ENCODE data around the gene MCM10. TPM values are rescaled to one million over a fixed set of nuclear protein-coding genes. Genes with fewer than 3 reads are reported as not detected.

Gene MCM10
- total RNA-seq, 4 donors from 2014 or later = 2.3 to 9.2 (median 4.0) TPM

GRCh38 chr10:13139676-13140075 lies 21.7 kb upstream of the MCM10 start:
- Histone ChIP-seq H3K9me3 (no peaks in the 10 kb centered on the region), H3K27me3 (no peaks in the 10 kb centered on the region), H3K4me1 (no peaks in the 10 kb centered on the region), H3K36me3 (peaks cover 15 to 97% (median 27%) of the 10 kb centered on the region in 3 donors), H3K27ac (no peak overlapping the region), H3K4me3 (no peak overlapping the region)
- intact Hi-C loops (cut with DNase I) = no loop called here
- no peak for TF ChIP-seq POLR2A (IDR thresholded peaks at IDR 0.05)
- TF ChIP-seq CTCF (IDR thresholded peaks at IDR 0.05) = no peak
- WGBS, 2 donors = 92 to 96% methylated on average over 2 of the region's 2 CpGs
- no peak for DNase-seq

- no peaks in the 10 kb centered on the region for H3K9me3 ChIP-seq
- no peak overlapping the region for H3K4me3 ChIP-seq
- DNase-seq = no peak
- H3K4me1 ChIP-seq = no peaks in the 10 kb centered on the region
- H3K27ac ChIP-seq = no peak overlapping the region
- TF ChIP-seq CTCF (IDR thresholded peaks at IDR 0.05) (no peak), POLR2A (IDR thresholded peaks at IDR 0.05) (no peak)
- no peaks in the 10 kb centered on the region for H3K27me3 ChIP-seq
- H3K36me3 ChIP-seq = peaks cover 7 to 88% (median 19%) of the 10 kb centered on the region in 3 donors
- 79 to 91% methylated on average over 2 to 4 of the region's 4 CpGs for WGBS, 2 donors
- intact Hi-C loops (cut with DNase I) = no loop called here
These were observed 20.6 kb upstream of the MCM10 start for GRCh38 chr10:13140627-13141190.

GRCh38 chr10:13143766-13144165 lies 17.6 kb upstream of the MCM10 start:
- no peaks in the 10 kb centered on the region for H3K9me3 ChIP-seq
- H3K36me3 ChIP-seq = peaks cover 7 to 57% (median 8%) of the 10 kb centered on the region in 3 donors
- DNase-seq = no peak
- no peak overlapping the region for H3K27ac ChIP-seq
- TF ChIP-seq CTCF (IDR thresholded peaks at IDR 0.05) (no peak), POLR2A (IDR thresholded peaks at IDR 0.05) (no peak)
- no peaks in the 10 kb centered on the region for H3K27me3 ChIP-seq
- H3K4me3 ChIP-seq = no peak overlapping the region
- intact Hi-C loops (cut with DNase I) = no loop called here
- H3K4me1 ChIP-seq = peaks cover 0 to 3% (median 0%) of the 10 kb centered on the region in 3 donors
- WGBS, 2 donors = 100% methylated on average over 1 of the region's 1 CpG

GRCh38 chr10:13144814-13145213 lies 16.5 kb upstream of the MCM10 start:
- 87 to 100% methylated on average over 3 of the region's 3 CpGs for WGBS, 2 donors
- TF ChIP-seq CTCF (IDR thresholded peaks at IDR 0.05) = no peak
- intact Hi-C loops (cut with DNase I) = no loop called here
- no peak overlapping the region for H3K4me3 ChIP-seq
- peaks cover 7 to 47% (median 8%) of the 10 kb centered on the region in 3 donors for H3K36me3 ChIP-seq
- no peaks in the 10 kb centered on the region for H3K27me3 ChIP-seq
- no peak for DNase-seq
- H3K27ac ChIP-seq = no peak overlapping the region
- H3K9me3 ChIP-seq = no peaks in the 10 kb centered on the region
- peaks cover 0 to 3% (median 0%) of the 10 kb centered on the region in 3 donors for H3K4me1 ChIP-seq

- H3K4me3 ChIP-seq = no peak overlapping the region
- no peak for DNase-seq
- intact Hi-C loops (cut with DNase I) = no loop called here
- H3K9me3 ChIP-seq = no peaks in the 10 kb centered on the region
- H3K36me3 ChIP-seq = peaks cover 0 to 31% (median 7%) of the 10 kb centered on the region in 3 donors
- no peaks in the 10 kb centered on the region for H3K27me3 ChIP-seq
- WGBS, 2 donors = 69 to 89% methylated on average over 1 of the region's 1 CpG
- H3K4me1 ChIP-seq = peaks cover 0 to 3% (median 0%) of the 10 kb centered on the region in 3 donors
- H3K27ac ChIP-seq = no peak overlapping the region
- no peak for TF ChIP-seq CTCF (IDR thresholded peaks at IDR 0.05)
- no peak for TF ChIP-seq POLR2A (IDR thresholded peaks at IDR 0.05)
These were observed 15.0 kb upstream of the MCM10 start for GRCh38 chr10:13146379-13146778.
